Activated CD8-positive, alpha-beta memory T cell treated with anti-CD3 and anti-CD28 coated beads, Interleukin-2, amount 50 U/mL, for 1 hour (primary cell): ENCODE measurements around the gene MYO16.
"Not testable (repeated sequence)": the region's sequence is repeated elsewhere in the genome, so short reads cannot be mapped to it uniquely, and the experiment has no call there.

ENCODE experiments used
- DNase-seq: peaks from one replicate; pipeline ENCODE4 v3.0.0-alpha.2; 2020; ENCODE audit errors: extremely low read depth

Gene MYO16

GRCh38 chr13:108889324-108889984 lies 260.0 kb downstream of the MYO16 start:
- no peak for DNase-seq

DNA sequence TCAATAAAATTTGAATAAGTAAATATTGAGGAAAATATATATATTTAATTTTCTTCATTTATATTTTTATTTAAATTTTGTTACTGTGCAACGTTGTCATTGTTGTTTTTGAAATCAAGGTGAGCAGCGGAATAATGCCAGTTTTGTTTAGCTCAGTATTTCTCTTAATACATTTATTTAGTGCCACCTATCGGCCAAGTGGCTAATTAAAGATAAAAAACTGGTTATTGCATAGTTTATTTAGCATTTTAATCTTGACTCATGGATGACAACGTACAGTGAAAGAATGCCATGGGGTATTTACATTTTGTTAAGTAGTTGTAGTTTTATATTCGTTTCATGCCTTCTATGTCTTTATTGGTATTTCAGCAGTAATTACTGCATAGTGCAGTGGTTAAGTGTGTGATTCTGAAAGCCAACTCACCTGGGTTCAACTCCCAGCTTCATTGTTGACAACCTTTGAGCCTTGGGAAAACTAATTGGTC lies 265.9 kb downstream of the MYO16 start:
- no peak for DNase-seq

DNA sequence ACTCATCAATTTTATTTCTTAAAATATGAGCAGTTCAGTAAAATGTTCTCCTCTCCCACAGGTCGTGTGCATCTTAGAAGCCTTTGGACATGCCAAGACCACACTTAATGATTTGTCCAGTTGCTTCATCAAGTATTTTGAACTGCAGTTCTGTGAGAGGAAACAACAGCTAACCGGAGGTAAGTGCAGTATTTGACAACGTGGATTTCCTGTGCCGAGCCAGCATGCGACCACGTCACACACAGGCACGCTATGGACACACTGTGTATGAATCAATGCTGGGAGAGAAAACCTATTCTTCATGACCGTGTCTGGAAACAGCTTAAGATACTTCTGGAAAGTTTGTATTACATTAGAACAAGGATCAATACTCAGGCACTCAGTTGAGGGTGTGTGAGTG lies 268.5 kb downstream of the MYO16 start:
- no peak for DNase-seq

DNA sequence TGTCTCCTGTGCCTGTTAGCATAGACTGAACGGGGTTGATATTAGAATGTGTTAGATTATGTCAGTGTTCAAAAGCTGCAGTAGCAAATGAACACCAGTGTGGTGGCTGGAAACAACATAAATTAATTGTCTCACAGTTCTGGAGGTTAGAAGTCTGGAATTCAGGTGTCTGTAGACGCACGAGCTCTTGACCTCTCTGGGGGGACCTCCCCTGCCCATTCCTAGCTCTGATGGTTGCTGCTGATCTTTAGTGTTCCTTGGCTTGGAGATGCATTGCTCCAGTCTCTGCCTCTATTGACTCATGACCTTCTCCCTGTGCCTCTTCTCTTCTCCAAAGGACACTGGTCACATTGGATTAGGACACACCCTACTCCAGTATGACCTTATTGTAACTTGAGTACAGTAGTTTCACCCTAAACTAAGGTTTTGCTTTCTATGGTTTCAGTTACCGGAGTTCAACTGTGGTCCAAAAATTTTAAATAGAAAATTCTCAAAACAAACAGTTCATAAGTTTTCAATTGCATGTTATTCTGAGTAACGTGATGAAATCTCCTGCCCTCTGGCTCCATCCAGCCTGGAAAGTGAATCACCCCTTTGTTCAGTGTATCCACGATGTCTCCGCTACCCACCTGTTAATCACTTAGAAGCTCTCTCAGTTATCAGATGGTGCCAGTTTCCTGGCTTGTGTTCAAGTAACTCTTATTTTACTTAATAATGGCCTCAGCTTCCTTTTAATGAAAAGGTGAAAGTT lies 273.2 kb downstream of the MYO16 start:
- DNase-seq: no peak

GRCh38 chr13:108903613-108904012 lies 274.2 kb downstream of the MYO16 start:
- no peak for DNase-seq

DNA sequence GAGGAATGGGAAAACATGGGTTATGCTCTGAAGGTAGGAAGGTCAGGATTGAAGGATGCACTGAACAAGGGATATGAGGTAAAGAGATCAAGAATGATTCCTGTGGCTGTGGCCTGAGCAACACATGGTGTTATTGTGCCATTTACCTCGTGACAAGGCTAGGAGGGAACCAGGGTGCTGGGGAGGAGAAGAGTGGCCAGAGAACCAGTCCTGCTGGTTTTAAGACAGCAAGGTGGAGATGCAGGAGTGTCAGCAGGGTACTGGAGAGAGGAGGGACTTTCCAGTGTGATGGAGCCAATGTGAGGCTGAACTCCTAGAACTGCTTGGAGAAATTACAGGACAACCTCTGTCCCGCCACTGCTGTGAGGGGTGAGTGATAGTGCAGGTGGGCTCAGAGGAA lies 282.4 kb downstream of the MYO16 start:
- no peak for DNase-seq

DNA sequence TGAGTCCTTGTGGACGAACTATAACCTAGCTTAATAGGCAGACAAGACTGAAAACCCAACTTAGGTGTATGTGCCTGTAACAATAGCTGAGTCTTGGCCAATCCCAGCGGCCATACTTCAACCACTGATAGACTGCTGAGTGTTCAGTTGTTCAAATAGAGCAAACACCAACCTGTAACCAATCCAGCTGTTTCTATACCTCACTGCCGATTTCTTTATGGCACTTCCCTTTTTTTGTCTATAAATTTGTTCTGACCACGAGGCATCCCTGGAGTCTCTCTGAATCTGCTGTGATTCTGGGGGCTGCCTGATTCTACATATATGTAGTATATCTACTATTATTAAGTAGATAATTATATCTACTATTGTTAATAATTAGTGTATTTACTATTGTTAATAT lies 284.3 kb downstream of the MYO16 start:
- not testable (repeated sequence) for DNase-seq

- DNase-seq: no peak
These were observed 285.8 kb downstream of the MYO16 start for GRCh38 chr13:108915095-108915633.

GRCh38 chr13:108915634-108916512 lies 286.5 kb downstream of the MYO16 start:
- DNase-seq: peak; percentile 4

DNA sequence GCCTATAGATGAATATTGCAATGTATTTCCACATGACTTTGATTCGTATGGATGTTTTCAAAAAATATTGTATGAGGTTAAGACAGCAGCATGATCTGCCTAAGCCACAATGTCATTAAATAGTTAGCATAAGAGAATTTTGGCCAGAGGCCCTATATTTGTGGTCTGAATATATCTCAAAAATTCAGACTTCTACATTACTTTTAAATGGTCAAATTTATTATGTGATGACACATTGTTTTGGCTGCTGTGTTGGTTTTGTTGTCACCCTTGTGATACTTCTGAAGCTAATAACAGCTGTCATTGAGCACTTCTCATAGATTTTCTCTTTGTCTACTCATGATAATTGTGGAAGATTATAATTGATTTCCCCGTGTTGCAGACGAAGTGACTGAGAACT lies 288.2 kb downstream of the MYO16 start:
- DNase-seq: no peak

DNA sequence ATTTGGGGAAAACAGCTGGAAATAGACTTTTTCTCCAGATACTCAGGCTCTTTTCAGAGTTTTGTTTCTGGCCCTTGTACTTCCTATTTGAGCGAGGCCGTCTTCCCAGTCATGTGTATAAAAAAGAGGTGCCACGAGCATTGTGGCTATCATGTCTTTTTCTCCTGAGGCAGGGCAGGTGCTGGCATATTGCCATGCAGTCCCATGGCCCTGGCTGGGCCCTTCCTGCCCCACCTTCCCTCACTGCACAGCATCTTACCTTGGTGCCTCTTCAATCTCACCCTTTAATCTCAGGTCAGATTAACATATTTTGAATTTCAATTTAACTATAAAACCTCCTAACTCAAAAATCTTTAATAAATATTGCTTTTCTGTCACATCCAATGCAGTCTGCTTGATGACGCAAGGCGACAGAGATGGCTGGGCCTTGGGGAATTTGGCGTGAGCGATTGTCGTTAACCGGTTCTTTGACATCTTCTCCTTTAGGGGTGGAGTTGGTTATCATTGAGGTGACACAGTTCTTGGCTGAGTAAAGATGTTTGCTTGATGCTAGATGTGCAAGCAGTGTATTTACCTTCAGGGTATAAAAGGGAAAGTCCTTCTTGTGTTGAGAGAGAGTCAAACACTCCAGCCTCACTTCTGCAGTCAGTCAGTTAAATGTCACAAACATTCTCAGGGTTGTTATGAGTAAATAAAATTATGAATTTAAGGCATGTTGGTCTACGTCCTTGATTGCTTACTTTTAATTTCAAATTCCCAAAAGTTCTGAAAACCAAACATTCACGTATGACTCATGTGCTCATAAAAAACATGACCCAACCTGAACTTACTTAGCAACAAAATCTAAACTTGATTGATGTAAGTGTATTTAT lies 289.9 kb downstream of the MYO16 start:
- no peak for DNase-seq

DNA sequence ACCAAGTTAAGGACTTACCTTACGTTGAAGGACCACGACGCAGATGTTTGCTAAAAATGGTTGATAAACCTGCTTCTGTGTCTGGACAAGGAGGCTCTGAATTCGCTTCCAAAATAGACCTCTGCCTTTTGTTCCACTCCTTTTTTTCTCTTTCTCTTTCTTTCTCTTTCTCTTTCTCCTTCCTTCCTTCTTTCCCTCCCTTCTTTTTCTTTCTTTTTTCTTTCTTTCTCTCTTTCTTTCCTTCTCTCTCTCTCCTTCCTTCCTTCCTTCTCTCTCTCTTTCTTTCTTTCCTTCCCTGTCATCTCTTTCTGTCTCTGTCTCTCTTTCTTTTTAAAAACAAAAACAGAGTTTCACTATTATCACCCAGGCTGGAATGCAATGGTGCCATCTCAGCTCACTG lies 290.7 kb downstream of the MYO16 start:
- no peak for DNase-seq

GRCh38 chr13:108921238-108921637 lies 291.8 kb downstream of the MYO16 start:
- no peak for DNase-seq

- DNase-seq: no peak
These were observed 292.7 kb downstream of the MYO16 start for GRCh38 chr13:108922108-108922507.

DNA sequence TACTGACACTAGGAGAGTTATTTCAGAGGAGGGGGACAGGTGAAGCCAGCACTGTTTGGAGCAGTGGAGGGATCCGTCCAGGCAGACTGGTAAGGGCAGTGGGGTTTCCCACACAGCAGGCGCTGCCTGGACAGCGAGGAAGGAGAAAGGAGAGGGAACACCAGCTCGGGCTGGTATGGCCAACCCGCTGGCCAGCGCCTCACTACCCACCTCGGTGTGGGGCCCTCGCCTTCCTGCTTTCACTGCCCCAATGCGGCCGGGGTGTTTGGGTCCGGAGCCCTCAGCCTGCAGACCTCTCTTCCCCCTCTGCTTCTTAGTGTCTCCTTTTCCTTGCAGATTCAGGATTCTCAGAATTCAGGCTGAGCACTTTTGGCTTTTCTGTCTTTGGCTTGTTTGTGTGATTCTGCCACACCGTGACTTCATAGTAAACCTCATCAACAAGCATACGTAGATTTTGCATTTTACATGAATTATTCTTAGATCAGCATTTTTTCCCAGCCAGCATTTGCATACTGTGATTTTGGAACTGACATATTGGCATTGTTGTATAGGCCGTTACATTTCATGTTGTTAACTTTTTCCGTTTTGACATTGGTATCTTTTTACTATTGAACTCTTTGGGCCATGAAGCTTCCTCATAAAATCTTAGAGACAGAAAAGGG lies 294.1 kb downstream of the MYO16 start:
- no peak for DNase-seq

GRCh38 chr13:108924134-108924533 lies 294.7 kb downstream of the MYO16 start:
- no peak for DNase-seq

- DNase-seq: no peak
These were observed 295.1 kb downstream of the MYO16 start for GRCh38 chr13:108924541-108924940.

DNA sequence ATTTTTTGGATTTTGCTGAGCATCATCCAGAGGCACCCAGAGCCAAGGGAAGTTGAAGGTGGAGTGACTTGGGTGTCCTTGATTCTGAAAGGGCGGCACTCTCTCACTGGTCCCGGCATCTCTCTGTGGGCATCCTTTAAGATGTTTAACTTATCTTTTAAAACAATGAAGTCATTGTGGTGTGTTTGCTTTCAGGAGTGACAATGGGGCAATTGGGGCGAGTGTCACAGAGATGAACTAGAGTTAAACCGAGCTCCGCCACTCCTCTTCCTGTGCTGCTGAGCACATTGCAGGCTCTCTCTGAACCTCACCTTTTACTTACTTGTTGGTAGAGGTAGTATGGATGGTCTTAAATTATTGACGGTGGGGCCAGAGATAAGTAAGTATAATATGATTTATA lies 295.7 kb downstream of the MYO16 start:
- no peak for DNase-seq

- DNase-seq: no peak
These were observed 297.5 kb downstream of the MYO16 start for GRCh38 chr13:108926862-108927261.

DNA sequence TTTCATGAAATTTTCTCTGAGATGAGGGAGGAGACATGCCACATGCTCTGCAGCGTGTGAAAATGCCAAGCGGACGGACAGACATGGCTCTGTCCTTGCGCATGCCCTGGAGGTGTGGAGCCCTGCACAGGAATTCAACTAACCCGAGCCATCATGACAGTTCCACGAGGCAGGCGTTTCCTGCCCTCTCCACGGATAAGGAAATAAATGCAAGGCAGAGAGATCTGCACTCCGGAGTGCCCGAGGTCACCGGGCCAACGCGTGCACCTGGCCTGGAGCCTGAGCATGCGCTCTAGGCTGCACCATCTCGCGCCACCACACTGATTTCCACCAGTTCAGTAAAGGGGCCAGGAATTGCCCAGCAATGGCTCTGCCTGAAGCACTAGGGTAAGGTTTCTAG lies 298.2 kb downstream of the MYO16 start:
- DNase-seq: no peak
